ENCODE data around the gene SLC25A30.

DNA sequence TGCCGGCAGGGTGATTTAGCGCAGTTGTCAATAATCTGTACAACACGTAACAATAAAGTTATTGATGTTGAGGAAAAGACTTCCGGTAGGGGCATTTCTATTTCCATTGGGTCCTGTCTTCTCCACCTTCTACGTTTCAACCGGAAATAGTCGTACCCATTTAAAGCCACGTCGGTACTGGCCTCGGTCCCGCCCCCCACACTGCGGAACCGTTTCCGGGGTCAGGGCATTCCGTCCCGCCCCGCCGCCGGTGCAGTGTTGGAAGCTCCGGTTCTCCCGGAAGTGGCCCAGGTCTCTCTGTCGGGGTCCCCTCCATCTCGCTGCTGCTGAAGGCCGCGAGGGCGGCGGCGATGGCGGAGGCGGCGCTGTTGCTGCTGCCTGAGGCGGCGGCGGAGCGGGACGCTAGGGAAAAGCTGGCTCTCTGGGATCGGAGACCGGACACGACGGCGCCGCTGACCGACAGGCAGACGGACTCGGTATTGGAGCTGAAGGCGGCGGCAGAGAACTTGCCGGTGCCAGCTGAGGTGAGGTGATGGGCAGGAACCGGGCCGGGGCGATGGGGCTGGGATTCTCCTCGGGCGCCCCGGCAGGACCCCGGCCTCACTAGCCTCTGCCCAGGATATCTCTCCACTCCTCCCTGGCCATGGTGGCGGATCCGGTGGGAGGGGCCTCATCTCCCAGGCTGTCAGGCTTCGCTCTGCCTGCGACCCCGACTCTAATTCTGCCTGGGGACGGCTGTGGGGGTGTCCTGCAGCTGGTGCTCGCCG lies 46.7 kb upstream of the SLC25A30 start, which contains the start of gene COG3:
- TF ChIP-seq, protein P1, sequence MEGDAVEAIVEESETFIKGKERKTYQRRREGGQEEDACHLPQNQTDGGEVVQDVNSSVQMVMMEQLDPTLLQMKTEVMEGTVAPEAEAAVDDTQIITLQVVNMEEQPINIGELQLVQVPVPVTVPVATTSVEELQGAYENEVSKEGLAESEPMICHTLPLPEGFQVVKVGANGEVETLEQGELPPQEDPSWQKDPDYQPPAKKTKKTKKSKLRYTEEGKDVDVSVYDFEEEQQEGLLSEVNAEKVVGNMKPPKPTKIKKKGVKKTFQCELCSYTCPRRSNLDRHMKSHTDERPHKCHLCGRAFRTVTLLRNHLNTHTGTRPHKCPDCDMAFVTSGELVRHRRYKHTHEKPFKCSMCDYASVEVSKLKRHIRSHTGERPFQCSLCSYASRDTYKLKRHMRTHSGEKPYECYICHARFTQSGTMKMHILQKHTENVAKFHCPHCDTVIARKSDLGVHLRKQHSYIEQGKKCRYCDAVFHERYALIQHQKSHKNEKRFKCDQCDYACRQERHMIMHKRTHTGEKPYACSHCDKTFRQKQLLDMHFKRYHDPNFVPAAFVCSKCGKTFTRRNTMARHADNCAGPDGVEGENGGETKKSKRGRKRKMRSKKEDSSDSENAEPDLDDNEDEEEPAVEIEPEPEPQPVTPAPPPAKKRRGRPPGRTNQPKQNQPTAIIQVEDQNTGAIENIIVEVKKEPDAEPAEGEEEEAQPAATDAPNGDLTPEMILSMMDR (IDR thresholded peaks at IDR 0.05): peak in 3 of 5 experiments; percentile 41 to 90 (median 84)
- TF ChIP-seq POLR2A (IDR thresholded peaks at IDR 0.05): peak; percentile 93
- peak; percentile 81 to 97 (median 93) for TF ChIP-seq POLR2AphosphoS5 (IDR thresholded peaks at IDR 0.05)
